ENCODE measurements around the gene DEDD2.

GRCh38 chr19:42176649-42176989, 40.9 kb downstream of the DEDD2 start:
- TF ChIP-seq CTCF (IDR thresholded peaks at IDR 0.05; ENCODE audit: borderline replicate concordance, extremely low read depth, low read length, poor library complexity, severe bottlenecking): no peak
- no peak for TF ChIP-seq EZH2 (IDR thresholded peaks at IDR 0.05; ENCODE audit: borderline replicate concordance, low read depth, low read length, severe bottlenecking)

All from DND-41 (cell line).